Measurements from ENCODE around the gene ITGAD. TPM values are rescaled to one million over a fixed set of nuclear protein-coding genes. Genes with fewer than 3 reads are reported as not detected.

The ITGAD gene
- total and polyA plus RNA-seq, 11 donors, result 0.41 to 0.80 TPM; not detected in 9

GRCh38 chr16:31451201-31451600 lies 58.1 kb downstream of the ITGAD start:
- Histone ChIP-seq H3K36me3 (no peaks in the 10 kb centered on the region), H3K4me1 (peaks cover 5 to 51% (median 42%) of the 10 kb centered on the region in 12 donors), H3K9me3 (no peaks in the 10 kb centered on the region), H3K27me3 (no peaks in the 10 kb centered on the region), H3K4me3 (no peak overlapping the region), H3K27ac (peak overlapping the region in 1 of 12 donors; percentile 4)
- intact Hi-C loops (cut with DNase I), result loop anchor here in 6 of 10 donors (5.0 to 10.0 kb wide), 9 partner anchors 54 to 496 kb away; partner anchors contain the start of genes ZNF267 (in 2 of the 6), FUS (in 1 of the 6), RUSF1 (in 1 of the 6) and SETD1A (in 1 of the 6)
- no peak for ATAC-seq
- WGBS, 4 donors, result 86 to 94% (median 88%) methylated on average over 5 of the region's 5 CpGs
- TF ChIP-seq CTCF (IDR thresholded peaks at IDR 0.05) (no peak), POLR2A (IDR thresholded peaks at IDR 0.05) (no peak)
- peak in 1 of 5 donors; percentile 9 for DNase-seq

GRCh38 chr16:31451681-31452351 lies 58.7 kb downstream of the ITGAD start:
- Histone ChIP-seq H3K27me3 (no peaks in the 10 kb centered on the region), H3K4me3 (no peak overlapping the region), H3K27ac (peak overlapping the region in 8 of 12 donors; percentile 29 to 69 (median 54)), H3K9me3 (no peaks in the 10 kb centered on the region), H3K4me1 (peaks cover 5 to 56% (median 46%) of the 10 kb centered on the region in 12 donors), H3K36me3 (no peaks in the 10 kb centered on the region)
- intact Hi-C loops (cut with DNase I), result loop anchor here in 6 of 10 donors (5.0 to 10.0 kb wide), 9 partner anchors 53 to 497 kb away; partner anchors contain the start of genes ZNF267 (in 2 of the 6), FUS (in 1 of the 6), RUSF1 (in 1 of the 6) and SETD1A (in 1 of the 6)
- WGBS, 4 donors, result 47 to 54% (median 51%) methylated on average over 11 of the region's 11 CpGs
- DNase-seq, result peak in 2 of 5 donors; percentile 72 to 78
- peak; percentile 9 to 64 (median 40) for TF ChIP-seq CTCF (IDR thresholded peaks at IDR 0.05)
- no peak for TF ChIP-seq POLR2A (IDR thresholded peaks at IDR 0.05)
- ATAC-seq, result peak; percentile 43 to 84 (median 79)

- TF ChIP-seq POLR2A (IDR thresholded peaks at IDR 0.05), result no peak
- peak in 3 of 4 donors; percentile 44 to 60 (median 48) for ATAC-seq
- Histone ChIP-seq H3K9me3 (no peaks in the 10 kb centered on the region), H3K27ac (peak overlapping the region in 11 of 12 donors; percentile 8 to 69 (median 49)), H3K4me1 (peaks cover 10 to 65% (median 55%) of the 10 kb centered on the region in 12 donors), H3K27me3 (no peaks in the 10 kb centered on the region), H3K36me3 (no peaks in the 10 kb centered on the region), H3K4me3 (no peak overlapping the region)
- WGBS, 4 donors, result 53 to 66% (median 59%) methylated on average over 3 of the region's 3 CpGs
- DNase-seq, result no peak
- intact Hi-C loops (cut with DNase I), result loop anchor here in 6 of 10 donors (5.0 to 10.0 kb wide), 9 partner anchors 52 to 498 kb away; partner anchors contain the start of genes ZNF267 (in 2 of the 6), FUS (in 1 of the 6), RUSF1 (in 1 of the 6) and SETD1A (in 1 of the 6)
These were observed 59.5 kb downstream of the ITGAD start for GRCh38 chr16:31452631-31453106.

- intact Hi-C loops (cut with DNase I), result loop anchor here in 6 of 10 donors (5.0 to 10.0 kb wide), 9 partner anchors 51 to 499 kb away; partner anchors contain the start of genes ZNF267 (in 2 of the 6), FUS (in 1 of the 6), RUSF1 (in 1 of the 6) and SETD1A (in 1 of the 6)
- ATAC-seq (peak in 3 of 4 donors; percentile 2 to 6 (median 5)), DNase-seq (peak in 1 of 5 donors; percentile 34)
- 38 to 54% (median 51%) methylated on average over 19 to 20 of the region's 20 CpGs for WGBS, 4 donors
- Histone ChIP-seq H3K36me3 (no peaks in the 10 kb centered on the region), H3K9me3 (no peaks in the 10 kb centered on the region), H3K4me3 (no peak overlapping the region), H3K4me1 (peaks cover 10 to 73% (median 61%) of the 10 kb centered on the region in 12 donors), H3K27me3 (no peaks in the 10 kb centered on the region), H3K27ac (peak overlapping the region in 11 of 12 donors; percentile 18 to 68 (median 49))
- TF ChIP-seq POLR2A (IDR thresholded peaks at IDR 0.05) (no peak), CTCF (IDR thresholded peaks at IDR 0.05) (no peak)
These were observed 60.4 kb downstream of the ITGAD start for GRCh38 chr16:31453255-31454204.

All from heart left ventricle (tissue), 16 donors.